NCI-H226 (cell line): ENCODE measurements around the gene CRYGB.
"Not testable (repeated sequence)": the region's sequence is repeated elsewhere in the genome, so short reads cannot be mapped to it uniquely, and the experiment has no call there.

Experiments
- DNase-seq: peaks from one replicate; pipeline ENCODE4 v3.0.0-alpha.2; 2015

CRYGB gene

GRCh38 chr2:208112273-208112745 lies 33.6 kb downstream of the CRYGB start:
- DNase-seq, result not testable (repeated sequence)

- no peak for DNase-seq
Measured at GRCh38 chr2:208103616-208104015, 42.3 kb downstream of the CRYGB start.

- peak; percentile 1 for DNase-seq
Measured at GRCh38 chr2:208101716-208102631, 44.0 kb downstream of the CRYGB start.

- no peak for DNase-seq
Measured at GRCh38 chr2:208099682-208100470, 46.1 kb downstream of the CRYGB start.

GRCh38 chr2:208098701-208099100 lies 47.3 kb downstream of the CRYGB start:
- not testable (repeated sequence) for DNase-seq

GRCh38 chr2:208098267-208098666 lies 47.7 kb downstream of the CRYGB start:
- DNase-seq, result no peak

GRCh38 chr2:208097801-208098200 lies 48.2 kb downstream of the CRYGB start:
- DNase-seq, result no peak

GRCh38 chr2:208097313-208097712 lies 48.6 kb downstream of the CRYGB start:
- no peak for DNase-seq

GRCh38 chr2:208096080-208096479 lies 49.9 kb downstream of the CRYGB start:
- DNase-seq, result no peak

GRCh38 chr2:208093128-208093527 lies 52.8 kb downstream of the CRYGB start:
- DNase-seq, result no peak
